Colonic mucosa (tissue), 4 donors: ENCODE measurements around the gene BLCAP. TPM values are rescaled to one million over a fixed set of nuclear protein-coding genes. Genes with fewer than 3 reads are reported as not detected.

Source experiments
- DNase-seq: peaks from one replicate; pipeline ENCODE4 v3.0.0-alpha.2; 2020
- H3K27ac ChIP-seq: fragments of 200-600 bp; one replicate; pipeline ENCODE4 v1.8.0; 2021
- H3K27me3 ChIP-seq: fragments of 200-600 bp; one replicate; pipeline ENCODE4 v1.8.0; 2021
- H3K36me3 ChIP-seq: fragments of 200-600 bp; one replicate; pipeline ENCODE4 v1.8.0; 2021
- H3K4me1 ChIP-seq: fragments of 200-600 bp; one replicate; pipeline ENCODE4 v1.8.0; 2021; ENCODE audit warnings: mild to moderate bottlenecking
- H3K4me3 ChIP-seq: fragments of 200-600 bp; one replicate; pipeline ENCODE4 v1.8.0; 2021
- H3K9ac ChIP-seq, 2 donors: one replicate each; pipeline ENCODE4 v1.7.0; 2013; ENCODE audit warnings: control low read depth in 2 of 2, low read depth in 2 of 2, low read length in 2 of 2
- H3K9me3 ChIP-seq: fragments of 200-600 bp; one replicate; pipeline ENCODE4 v1.8.0; 2021
- CTCF ChIP-seq: fragments of 200-600 bp; IDR thresholded peaks from one replicate; pipeline ENCODE4 v1.8.0; 2022; ENCODE audit warnings: antibody characterized with exemption, mild to moderate bottlenecking
- intact Hi-C: fragments of 100-400 bp; cut with DNase I; formaldehyde crosslinking; loops from one replicate; pipeline ENCODE4 v1.14.1; 2022
- total RNA-seq, 2 donors: library from RNA; stranded (reverse); fragmentation: NEBNext Ultra II Directional in 1 of 2; extraction: Animal tissue kit (Norgen Biotek cat#: 25700) in 1 of 2; gene quantifications; one replicate each; pipeline ENCODE4 v1.2.1, GENCODE V29; 2021
- donor health status: healthy.
- donor health status: DM: no; HTN: no; CAD: no.
- donor health status: DM: no; HTN: no; CAD: no.

BLCAP gene
- total RNA-seq, 2 donors from 2014 or later: 87.2 to 103 TPM

GRCh38 chr20:37520419-37520955, 7.2 kb downstream of the BLCAP start:
- no peak overlapping the region for H3K9ac ChIP-seq
- H3K4me1 ChIP-seq: peaks cover 15% of the 10 kb centered on the region
- no peak for TF ChIP-seq CTCF
- H3K36me3 ChIP-seq: peaks cover 4% of the 10 kb centered on the region
- H3K27ac ChIP-seq: no peak overlapping the region
- no peaks in the 10 kb centered on the region for H3K27me3 ChIP-seq
- intact Hi-C loops: loop anchor here (5.0 kb wide), 1 partner anchor 123 kb away; no protein-coding TSS in a partner anchor
- DNase-seq: no peak
- no peaks in the 10 kb centered on the region for H3K9me3 ChIP-seq
- no peak overlapping the region for H3K4me3 ChIP-seq

GRCh38 chr20:37519508-37520418, 7.9 kb downstream of the BLCAP start:
- H3K4me3 ChIP-seq: no peak overlapping the region
- no peak for TF ChIP-seq CTCF
- H3K27ac ChIP-seq: no peak overlapping the region
- peaks cover 7% of the 10 kb centered on the region for H3K4me1 ChIP-seq
- no peak overlapping the region for H3K9ac ChIP-seq
- no peaks in the 10 kb centered on the region for H3K9me3 ChIP-seq
- intact Hi-C loops: loop anchor here (5.0 kb wide), 1 partner anchor 122 kb away; no protein-coding TSS in a partner anchor
- DNase-seq: no peak
- H3K36me3 ChIP-seq: peaks cover 4% of the 10 kb centered on the region
- H3K27me3 ChIP-seq: no peaks in the 10 kb centered on the region

- no peak for DNase-seq
- Histone ChIP-seq H3K27me3 (no peaks in the 10 kb centered on the region), H3K4me3 (no peak overlapping the region), H3K27ac (no peak overlapping the region), H3K4me1 (no peaks in the 10 kb centered on the region), H3K9me3 (no peaks in the 10 kb centered on the region), H3K9ac (no peak overlapping the region), H3K36me3 (peaks cover 4% of the 10 kb centered on the region)
- TF ChIP-seq CTCF: no peak
- intact Hi-C loops: no loop called here
Measured at GRCh38 chr20:37518606-37519507, 8.8 kb downstream of the BLCAP start.

- H3K36me3 ChIP-seq: peaks cover 4% of the 10 kb centered on the region
- H3K27ac ChIP-seq: no peak overlapping the region
- DNase-seq: no peak
Measured at GRCh38 chr20:37518059-37518458, 9.6 kb downstream of the BLCAP start.

More at GRCh38 chr20:37518059-37518458, 9.6 kb downstream of the BLCAP start:
- Histone ChIP-seq H3K9ac (no peak overlapping the region), H3K4me3 (no peak overlapping the region), H3K9me3 (no peaks in the 10 kb centered on the region), H3K4me1 (no peaks in the 10 kb centered on the region), H3K27me3 (no peaks in the 10 kb centered on the region)
- no peak for TF ChIP-seq CTCF
- intact Hi-C loops: no loop called here
